Lung (tissue), 12 donors: Measurements from ENCODE around the gene CER1. TPM values are rescaled to one million over a fixed set of nuclear protein-coding genes. Genes with fewer than 3 reads are reported as not detected.
"Not testable (repeated sequence)": the region's sequence is repeated elsewhere in the genome, so short reads cannot be mapped to it uniquely, and the experiment has no call there.

ENCODE experiments used
- ATAC-seq: fragments of 200-7000 bp; cut with Tn5 transposase; one replicate; pipeline ENCODE4 v1.9.1; 2020; ENCODE audit warnings: moderate number of reproducible peaks; ENCODE audit not compliant: insufficient read depth, low FRiP score
- DNase-seq, 3 donors: peaks; one replicate each; pipeline ENCODE4 v3.0.0-alpha.2; 2013 to 2017
- H3K27ac ChIP-seq, 2 donors: one replicate each; pipeline ENCODE4 v1.5.1; 2013; ENCODE audit warnings: mild to moderate bottlenecking in 2 of 2, moderate library complexity in 2 of 2, control low read depth in 1 of 2, inconsistent platforms in 1 of 2, low read depth in 1 of 2, low read length in 1 of 2
- H3K27me3 ChIP-seq, 3 donors: one replicate each; pipeline ENCODE4 v1.5.1; 2013; ENCODE audit warnings: low read length in 2 of 3; ENCODE audit not compliant: control insufficient read depth in 3 of 3, insufficient read depth in 3 of 3
- H3K36me3 ChIP-seq, 4 donors: one replicate each; pipeline ENCODE4 v1.5.1; 2013; ENCODE audit warnings: low read length in 4 of 4, mild to moderate bottlenecking in 1 of 4, moderate library complexity in 1 of 4; ENCODE audit not compliant: control insufficient read depth in 4 of 4, insufficient read depth in 4 of 4
- H3K4me1 ChIP-seq, 5 donors: one replicate each; pipeline ENCODE4 v1.5.1; 2013; ENCODE audit warnings: low read length in 5 of 5, mild to moderate bottlenecking in 2 of 5, moderate library complexity in 1 of 5; ENCODE audit not compliant: control insufficient read depth in 5 of 5, insufficient read depth in 5 of 5
- H3K4me3 ChIP-seq: one replicate; pipeline ENCODE4 v1.5.1; 2013; ENCODE audit warnings: mild to moderate bottlenecking, control low read depth, moderate library complexity
- H3K9ac ChIP-seq, 2 donors: one replicate each; pipeline ENCODE4 v1.5.1; 2013; ENCODE audit warnings: low read length in 2 of 2, control low read depth in 1 of 2; ENCODE audit not compliant: insufficient read depth in 1 of 2
- H3K9me3 ChIP-seq, 4 donors: one replicate each; pipeline ENCODE4 v1.5.1; 2013; ENCODE audit warnings: low read length in 3 of 4, mild to moderate bottlenecking in 1 of 4, moderate library complexity in 1 of 4; ENCODE audit not compliant: control insufficient read depth in 4 of 4, insufficient read depth in 3 of 4
- WGBS, 2 donors: extraction: QIAGEN DNeasy Blood & Tissue Kit; methylation state at CpG; one replicate each; pipeline ENCODE4 v1.1.7; 2013; 5-methylcytosine and 5-hydroxymethylcytosine counted together
- polyA plus RNA-seq, 2 donors: library from polyadenylated mRNA; stranded (reverse); fragments of 200-250 nt; gene quantifications; one replicate each; pipeline ENCODE4 v1.2.1, GENCODE V29; 2013
- total RNA-seq, 2 donors: library from RNA; depleted of rRNA in 1 of 2; stranded (reverse); fragments of >200 nt in 1 of 2; gene quantifications; one replicate each; pipeline ENCODE4 v1.2.1, GENCODE V29; 2014 to 2021
- TF ChIP-seq, protein P1 (sequence below): IDR thresholded peaks from 2 replicates; pipeline ENCODE4 v1.5.1; 2012; ENCODE audit warnings: mild to moderate bottlenecking; ENCODE audit errors: control extremely low read depth, extremely low read depth
- donor health status: control.
- donor health status: control.
- donor health status: Bipolar disorder and iron deficiency.
- donor health status: healthy.
- donor health status: DM: yes; HTN: yes; CAD: no.

Gene CER1
- total and polyA plus RNA-seq, 4 donors, result not detected

DNA sequence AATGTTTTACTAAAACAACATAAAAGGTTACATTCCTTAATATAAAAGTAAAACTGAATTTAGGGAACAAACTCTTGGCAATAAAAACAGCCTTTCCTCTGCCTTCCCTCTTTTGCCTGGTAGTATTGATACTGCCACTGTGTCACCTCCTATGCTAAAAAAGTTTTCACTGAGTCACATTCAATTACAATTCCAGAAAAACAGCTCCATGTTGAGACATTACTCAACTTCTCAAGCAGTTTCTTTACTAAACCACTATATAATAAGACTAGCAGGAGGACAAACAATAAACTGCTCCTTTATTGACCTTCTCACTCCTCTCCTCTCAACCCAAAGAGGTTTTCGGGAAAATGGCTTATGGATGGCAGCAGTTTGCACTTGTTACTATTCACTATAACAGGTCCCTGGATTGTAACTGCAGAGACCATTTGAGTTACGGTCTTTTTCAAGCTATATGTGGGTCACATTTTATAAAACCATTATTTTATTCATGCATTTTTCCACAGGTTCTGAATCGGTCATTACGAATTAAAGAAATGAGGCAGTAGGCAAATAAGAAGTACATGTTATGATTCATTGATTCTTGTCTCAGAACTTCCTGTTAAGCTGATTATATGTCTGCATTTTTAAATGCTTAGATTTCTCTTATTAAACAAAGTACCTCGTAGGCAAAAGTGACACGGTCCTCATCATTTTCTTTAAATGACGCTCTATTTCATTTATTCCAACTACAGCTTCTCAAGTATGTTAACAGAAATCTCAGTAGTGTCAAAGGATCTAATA lies 31.4 kb downstream of the CER1 start:
- WGBS, 2 donors, result 59 to 81% methylated on average over 7 of the region's 7 CpGs
- Histone ChIP-seq H3K4me3 (no peak overlapping the region), H3K36me3 (peaks cover 5 to 12% (median 9%) of the 10 kb centered on the region in 4 donors), H3K27ac (no peak overlapping the region), H3K9me3 (no peaks in the 10 kb centered on the region), H3K4me1 (peaks cover 0 to 10% (median 0%) of the 10 kb centered on the region in 5 donors), H3K9ac (no peak overlapping the region), H3K27me3 (no peaks in the 10 kb centered on the region)
- ATAC-seq (peak; percentile 17), DNase-seq (peak in 1 of 3 donors; percentile 6)
- TF ChIP-seq, protein P1, sequence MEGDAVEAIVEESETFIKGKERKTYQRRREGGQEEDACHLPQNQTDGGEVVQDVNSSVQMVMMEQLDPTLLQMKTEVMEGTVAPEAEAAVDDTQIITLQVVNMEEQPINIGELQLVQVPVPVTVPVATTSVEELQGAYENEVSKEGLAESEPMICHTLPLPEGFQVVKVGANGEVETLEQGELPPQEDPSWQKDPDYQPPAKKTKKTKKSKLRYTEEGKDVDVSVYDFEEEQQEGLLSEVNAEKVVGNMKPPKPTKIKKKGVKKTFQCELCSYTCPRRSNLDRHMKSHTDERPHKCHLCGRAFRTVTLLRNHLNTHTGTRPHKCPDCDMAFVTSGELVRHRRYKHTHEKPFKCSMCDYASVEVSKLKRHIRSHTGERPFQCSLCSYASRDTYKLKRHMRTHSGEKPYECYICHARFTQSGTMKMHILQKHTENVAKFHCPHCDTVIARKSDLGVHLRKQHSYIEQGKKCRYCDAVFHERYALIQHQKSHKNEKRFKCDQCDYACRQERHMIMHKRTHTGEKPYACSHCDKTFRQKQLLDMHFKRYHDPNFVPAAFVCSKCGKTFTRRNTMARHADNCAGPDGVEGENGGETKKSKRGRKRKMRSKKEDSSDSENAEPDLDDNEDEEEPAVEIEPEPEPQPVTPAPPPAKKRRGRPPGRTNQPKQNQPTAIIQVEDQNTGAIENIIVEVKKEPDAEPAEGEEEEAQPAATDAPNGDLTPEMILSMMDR, result no peak

DNA sequence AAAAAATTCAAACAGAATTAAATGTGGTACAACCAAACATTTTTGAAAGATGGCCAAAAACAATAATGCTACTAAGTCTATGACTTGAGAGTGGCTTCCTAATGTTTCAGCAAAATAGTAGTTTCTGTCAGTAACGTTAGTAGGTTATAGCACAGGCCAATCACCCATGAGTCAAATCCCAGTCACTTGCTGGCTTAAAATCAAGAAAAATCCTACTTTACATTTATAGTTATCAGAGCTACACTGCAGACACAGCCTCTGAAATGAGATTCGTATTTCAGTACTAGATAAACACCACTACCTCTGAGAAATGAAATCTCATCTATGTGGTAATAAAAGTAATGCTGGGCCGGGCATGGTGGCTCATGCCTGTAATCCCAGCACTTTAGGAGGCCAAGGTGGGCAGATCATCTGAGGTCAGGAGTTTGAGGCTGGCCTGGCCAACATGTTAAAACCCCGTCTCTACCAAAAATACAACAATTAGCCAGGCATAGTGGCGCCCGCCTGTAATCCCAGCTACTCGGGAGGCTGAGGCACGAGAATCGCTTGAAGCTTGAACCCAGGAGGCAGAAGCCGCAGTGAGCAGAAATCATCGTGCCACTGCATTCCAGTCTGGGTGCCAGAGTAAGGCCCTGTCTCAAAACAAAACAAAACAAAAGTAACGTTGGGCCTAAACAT lies 35.4 kb downstream of the CER1 start:
- ATAC-seq (no peak), DNase-seq (no peak)
- Histone ChIP-seq H3K27me3 (no peaks in the 10 kb centered on the region), H3K9ac (no peak overlapping the region), H3K4me1 (no peaks in the 10 kb centered on the region), H3K4me3 (no peak overlapping the region), H3K27ac (no peak overlapping the region), H3K36me3 (peaks cover 5 to 12% (median 9%) of the 10 kb centered on the region in 4 donors), H3K9me3 (no peaks in the 10 kb centered on the region)
- WGBS, 2 donors, result 91 to 94% methylated on average over 12 of the region's 12 CpGs
- TF ChIP-seq, protein P1, result no peak

DNA sequence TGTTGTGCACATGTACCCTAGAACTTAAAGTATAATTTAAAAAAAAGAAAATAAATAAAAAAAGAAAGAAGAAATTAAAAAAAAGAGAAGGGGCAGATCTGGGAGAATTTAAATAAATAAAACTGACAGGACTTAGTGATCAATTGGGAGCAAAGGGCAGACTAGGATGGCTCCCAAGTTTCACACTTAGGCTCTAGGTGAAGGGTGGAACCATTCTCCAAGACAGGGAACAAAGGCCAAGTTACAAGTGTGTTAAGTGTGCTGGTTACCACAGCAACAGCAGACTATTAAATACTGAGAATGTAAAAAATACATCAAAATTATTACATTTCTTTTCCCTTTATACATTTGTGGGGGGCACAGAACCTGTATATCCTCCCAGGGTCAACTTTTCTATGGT lies 36.4 kb downstream of the CER1 start:
- Histone ChIP-seq H3K27me3 (no peaks in the 10 kb centered on the region), H3K4me1 (no peaks in the 10 kb centered on the region), H3K36me3 (peaks cover 5 to 12% (median 9%) of the 10 kb centered on the region in 4 donors), H3K4me3 (no peak overlapping the region), H3K9ac (no peak overlapping the region), H3K9me3 (no peaks in the 10 kb centered on the region), H3K27ac (no peak overlapping the region)
- ATAC-seq (no peak), DNase-seq (no peak)
- TF ChIP-seq, protein P1, result no peak

DNA sequence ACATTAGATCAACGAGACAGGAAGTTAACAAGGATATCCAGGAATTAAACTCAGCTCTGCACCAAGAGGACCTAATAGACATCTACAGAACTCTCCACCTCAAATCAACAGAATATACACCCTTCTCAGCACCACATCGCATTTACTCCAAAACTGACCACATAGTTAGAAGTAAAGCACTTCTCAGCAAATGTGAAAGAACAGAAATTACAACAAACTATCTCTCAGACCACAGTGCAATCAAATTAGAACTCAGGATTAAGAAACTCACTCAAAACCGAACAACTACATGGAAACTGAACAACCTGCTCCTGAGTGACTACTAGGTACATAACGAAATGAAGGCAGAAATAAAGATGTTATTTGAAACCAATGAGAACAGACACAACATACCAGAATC lies 39.9 kb downstream of the CER1 start:
- H3K27ac ChIP-seq, H3K4me1 ChIP-seq, H3K27me3 ChIP-seq, H3K9ac ChIP-seq, H3K9me3 ChIP-seq, ATAC-seq, H3K4me3 ChIP-seq, H3K36me3 ChIP-seq, DNase-seq: not testable (repeated sequence)
- WGBS, 2 donors, result 81 to 93% methylated on average over 4 of the region's 4 CpGs
